HepG2 (cell line): Measurements from ENCODE around the gene MSI2. TPM values are rescaled to one million over a fixed set of nuclear protein-coding genes. Genes with fewer than 3 reads are reported as not detected.

Source experiments
- ATAC-seq: fragments of 200-7000 bp; cut with Tn5 transposase; 3 replicates; pipeline ENCODE4 v1.9.1; 2020; ENCODE audit warnings: mild to moderate bottlenecking, moderate library complexity
- BruUV-seq: library from RNA; stranded (reverse); fragments of 400-500 nt; replicated peaks from 2 replicates; lab custom pipeline; 2021; lab: Mats Ljungman, UMichigan
- CTCF ChIA-PET: fragments of 300-600 bp; formaldehyde crosslinking; extraction: SDS; loops from one replicate; lab custom pipeline; 2021; ENCODE audit warnings: low total read pairs, inconsistent platforms, low intra/inter-chr PET ratio; lab: Yijun Ruan, JAX
- POLR2A ChIA-PET: fragments of 350-600 bp; sonication (Branson Sonifier 250); formaldehyde crosslinking; loops from one replicate; lab custom pipeline; 2020; ENCODE audit warnings: antibody characterized with exemption, inconsistent platforms; lab: Yijun Ruan, JAX
- DNase-seq: peaks from one replicate; pipeline ENCODE4 v3.0.0-alpha.2; 2015; ENCODE audit warnings: low spot score
- FAIRE-seq: peaks from 3 replicates; lab custom pipeline; 2011; peaks lifted over from hg19 to GRCh38; lab: Jason Lieb, UNC
- H2AFZ ChIP-seq: one replicate; pipeline ENCODE4 v1.6.1; 2011; ENCODE audit warnings: low read length, inconsistent platforms
- H3K27ac ChIP-seq: fragments of 300-600 bp; 3 replicates; pipeline ENCODE4 v1.8.0; 2011; ENCODE audit warnings: mixed run types, mild to moderate bottlenecking, mixed read lengths, low read length, inconsistent platforms; ENCODE audit not compliant: insufficient read depth; ENCODE audit errors: extremely low read length
- H3K27me3 ChIP-seq, 2 experiments: fragments of 200-600 bp in 1 of 2; 2 replicates in 1 of 2; 3 replicates in 1 of 2; pipeline versions ENCODE4 v1.6.0 to v1.8.0; 2011; ENCODE audit warnings: low read length in 2 of 2, mild to moderate bottlenecking in 2 of 2, moderate library complexity in 2 of 2, inconsistent platforms in 1 of 2; ENCODE audit not compliant: insufficient read depth in 2 of 2, control insufficient read depth in 1 of 2
- H3K36me3 ChIP-seq, 2 experiments: fragments of 200-600 bp in 1 of 2; replicated peaks in 1 of 2; 2 replicates in 1 of 2; 3 replicates in 1 of 2; pipeline versions ENCODE4 v1.5.1 to v1.8.0; 2011; ENCODE audit warnings: low read length in 2 of 2, inconsistent platforms in 1 of 2; ENCODE audit not compliant: insufficient read depth in 2 of 2, control insufficient read depth in 1 of 2
- H3K4me1 ChIP-seq: 2 replicates; pipeline ENCODE4 v1.5.1; 2012; ENCODE audit warnings: low read length, inconsistent platforms; ENCODE audit not compliant: insufficient read depth
- H3K4me2 ChIP-seq: 2 replicates; pipeline ENCODE4 v1.6.0; 2011; ENCODE audit warnings: low read depth, low read length, inconsistent platforms
- H3K4me3 ChIP-seq, 3 experiments: fragments of 200-600 bp in 1 of 3; sonication (generic), shearing (Covaris generic) in 1 of 3; replicated peaks in 1 of 3; 2 replicates each; pipeline ENCODE4 v1.5.1; 2011 to 2016; ENCODE audit warnings: low read length in 3 of 3, inconsistent platforms in 2 of 3, low read depth in 2 of 3, mild to moderate bottlenecking in 2 of 3, control low read depth in 1 of 3, mixed read lengths in 1 of 3; ENCODE audit not compliant: insufficient read depth in 1 of 3
- H3K79me2 ChIP-seq: one replicate; pipeline ENCODE4 v1.6.1; 2011; ENCODE audit warnings: low read length, inconsistent platforms; ENCODE audit not compliant: insufficient read depth
- H3K9ac ChIP-seq: 2 replicates; pipeline ENCODE4 v1.6.0; 2011; ENCODE audit warnings: mild to moderate bottlenecking, low read depth, low read length, inconsistent platforms; ENCODE audit not compliant: insufficient read depth
- H3K9me3 ChIP-seq: 2 replicates; pipeline ENCODE4 v1.5.1; 2012; ENCODE audit warnings: mild to moderate bottlenecking, low read length
- H4K20me1 ChIP-seq: 2 replicates; pipeline ENCODE4 v1.6.0; 2011; ENCODE audit warnings: inconsistent platforms, mild to moderate bottlenecking, low read length, moderate library complexity; ENCODE audit not compliant: insufficient read depth
- CBX1 ChIP-seq: IDR thresholded peaks from one replicate; pipeline ENCODE4 v1.6.1; 2016; ENCODE audit warnings: antibody characterized with exemption, low read depth
- PRDM4 ChIP-seq: sonication (generic); formaldehyde crosslinking; IDR thresholded peaks from 2 replicates; pipeline ENCODE4 v1.9.0; 2021; ENCODE audit warnings: missing genetic modification reagents, borderline replicate concordance
- SNAPC4 ChIP-seq: sonication (generic); formaldehyde crosslinking; IDR thresholded peaks from 2 replicates; pipeline ENCODE4 v1.4.0; 2020; ENCODE audit warnings: mild to moderate bottlenecking, missing genetic modification reagents
- SRSF4 ChIP-seq: fragments of 200-400 bp; formaldehyde crosslinking; IDR thresholded peaks from one replicate; pipeline ENCODE4 v1.6.1; 2018; ENCODE audit warnings: mild to moderate bottlenecking, low read depth, low read length, moderate library complexity; ENCODE audit not compliant: poor library complexity, severe bottlenecking
- ZKSCAN1 ChIP-seq: fragments of 150-350 bp; IDR thresholded peaks from 2 replicates; pipeline ENCODE4 v1.6.1; 2014; ENCODE audit warnings: low read length
- ZNF124 ChIP-seq: sonication (generic); formaldehyde crosslinking; IDR thresholded peaks from 2 replicates; pipeline ENCODE4 v1.4.0; 2020; ENCODE audit warnings: missing genetic modification reagents
- ZNF30 ChIP-seq: sonication (generic); formaldehyde crosslinking; IDR thresholded peaks from 2 replicates; pipeline ENCODE4 v1.5.0; 2020; ENCODE audit warnings: mild to moderate bottlenecking, missing genetic modification reagents
- ZNF672 ChIP-seq: sonication (generic); formaldehyde crosslinking; IDR thresholded peaks from 2 replicates; pipeline ENCODE4 v1.8.1; 2022; ENCODE audit warnings: missing genetic modification reagents
- ZSCAN12 ChIP-seq: sonication (generic); formaldehyde crosslinking; IDR thresholded peaks from 2 replicates; pipeline ENCODE4 v1.9.0; 2021; ENCODE audit warnings: mild to moderate bottlenecking, missing genetic modification reagents
- WGBS: methylation state at CpG from one replicate; pipeline ENCODE4 v1.1.6; 2017; ENCODE audit warnings: low lambda C conversion rate; 5-methylcytosine and 5-hydroxymethylcytosine counted together
- in situ Hi-C: cut with HindIII; loops from 2 replicates; pipeline ENCODE4 v1.10.0; 2017; ENCODE audit warnings: low pct_unique_long_range_greater_than_20kb; ENCODE audit not compliant: extremely low pct_ligation_motif_present
- intact Hi-C: fragments of 100-400 bp; cut with micrococcal nuclease; formaldehyde crosslinking; loops from one replicate; pipeline ENCODE4 v1.10.0; 2022; ENCODE audit not compliant: unreplicated experiment
- polyA plus RNA-seq, 8 experiments: library from polyadenylated mRNA; depleted of rRNA in 3 of 8; stranded (reverse) in 7 of 8; unstranded in 1 of 8; fragments of >200 nt; fragmentation: Illumina TruSeq in 4 of 8; extraction: Trizol in 4 of 8; gene quantifications; 2 replicates each; pipeline versions ENCODE4 v1.2.1 to v1.2.3, GENCODE V29; 2011 to 2016; ENCODE audit warnings: low read depth in 4 of 8, missing spikeins in 1 of 8, mixed read lengths in 1 of 8; ENCODE audit not compliant: insufficient read depth in 1 of 8
- total RNA-seq, 5 experiments: library from RNA; depleted of rRNA; stranded (reverse); fragments of >200 nt; fragmentation: Illumina TruSeq; extraction: Trizol; gene quantifications; 2 replicates each; pipeline ENCODE4 v1.2.3, GENCODE V29; 2016; ENCODE audit warnings: low read depth in 1 of 5
- TF ChIP-seq, protein P1 (sequence below): sonication (generic); formaldehyde crosslinking; conservative IDR thresholded peaks from 2 replicates; pipeline ENCODE4 v1.4.0; 2020; ENCODE audit warnings: missing genetic modification reagents
- TF ChIP-seq, protein P2 (sequence below): sonication (generic); formaldehyde crosslinking; IDR thresholded peaks from 2 replicates; pipeline ENCODE4 v1.8.1; 2022; ENCODE audit warnings: low read depth, mild to moderate bottlenecking, missing genetic modification reagents

MSI2 gene
- total and polyA plus RNA-seq, 2 of the 13 experiments (the other 11 are each of a cell fraction or from before 2014, with no cell fraction given), result 77.5 to 78.4 TPM

DNA sequence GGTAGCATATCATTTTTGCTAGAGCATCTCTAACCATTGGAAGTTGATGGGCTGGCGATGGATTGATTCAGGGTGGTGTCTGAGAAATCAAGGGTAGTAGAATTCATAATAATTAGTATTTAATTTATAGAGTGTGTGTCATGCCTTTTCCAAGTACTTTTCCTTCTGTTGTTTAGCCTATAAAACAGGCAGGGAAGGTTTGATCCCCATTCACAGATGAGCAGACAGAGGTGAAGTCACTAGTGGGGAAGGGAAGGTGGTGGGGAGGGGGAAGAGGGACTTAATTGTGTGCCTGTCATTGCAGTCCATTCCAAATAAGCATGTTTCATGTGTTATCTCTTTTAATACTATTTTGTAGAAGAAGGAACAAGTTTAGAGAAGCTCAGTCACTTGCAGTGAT lies 131.3 kb downstream of the MSI2 start (continued):
- TF ChIP-seq, protein P1, sequence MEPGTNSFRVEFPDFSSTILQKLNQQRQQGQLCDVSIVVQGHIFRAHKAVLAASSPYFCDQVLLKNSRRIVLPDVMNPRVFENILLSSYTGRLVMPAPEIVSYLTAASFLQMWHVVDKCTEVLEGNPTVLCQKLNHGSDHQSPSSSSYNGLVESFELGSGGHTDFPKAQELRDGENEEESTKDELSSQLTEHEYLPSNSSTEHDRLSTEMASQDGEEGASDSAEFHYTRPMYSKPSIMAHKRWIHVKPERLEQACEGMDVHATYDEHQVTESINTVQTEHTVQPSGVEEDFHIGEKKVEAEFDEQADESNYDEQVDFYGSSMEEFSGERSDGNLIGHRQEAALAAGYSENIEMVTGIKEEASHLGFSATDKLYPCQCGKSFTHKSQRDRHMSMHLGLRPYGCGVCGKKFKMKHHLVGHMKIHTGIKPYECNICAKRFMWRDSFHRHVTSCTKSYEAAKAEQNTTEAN (CRISPR knock-in tag), result no peak
- TF ChIP-seq ZSCAN12 (CRISPR knock-in tag), result no peak
- no peak for TF ChIP-seq ZNF124

GRCh38 chr17:57388131-57388725 lies 131.9 kb downstream of the MSI2 start:
- no peaks in the 10 kb centered on the region for H3K4me1 ChIP-seq
- peaks cover 16% of the 10 kb centered on the region for H3K79me2 ChIP-seq
- TF ChIP-seq CBX1 (no peak), ZKSCAN1 (no peak), SNAPC4 (CRISPR knock-in tag) (no peak), SRSF4 (no peak), PRDM4 (CRISPR knock-in tag) (no peak), ZNF672 (CRISPR knock-in tag) (no peak), ZNF30 (no peak)
- TF ChIP-seq, protein P2, sequence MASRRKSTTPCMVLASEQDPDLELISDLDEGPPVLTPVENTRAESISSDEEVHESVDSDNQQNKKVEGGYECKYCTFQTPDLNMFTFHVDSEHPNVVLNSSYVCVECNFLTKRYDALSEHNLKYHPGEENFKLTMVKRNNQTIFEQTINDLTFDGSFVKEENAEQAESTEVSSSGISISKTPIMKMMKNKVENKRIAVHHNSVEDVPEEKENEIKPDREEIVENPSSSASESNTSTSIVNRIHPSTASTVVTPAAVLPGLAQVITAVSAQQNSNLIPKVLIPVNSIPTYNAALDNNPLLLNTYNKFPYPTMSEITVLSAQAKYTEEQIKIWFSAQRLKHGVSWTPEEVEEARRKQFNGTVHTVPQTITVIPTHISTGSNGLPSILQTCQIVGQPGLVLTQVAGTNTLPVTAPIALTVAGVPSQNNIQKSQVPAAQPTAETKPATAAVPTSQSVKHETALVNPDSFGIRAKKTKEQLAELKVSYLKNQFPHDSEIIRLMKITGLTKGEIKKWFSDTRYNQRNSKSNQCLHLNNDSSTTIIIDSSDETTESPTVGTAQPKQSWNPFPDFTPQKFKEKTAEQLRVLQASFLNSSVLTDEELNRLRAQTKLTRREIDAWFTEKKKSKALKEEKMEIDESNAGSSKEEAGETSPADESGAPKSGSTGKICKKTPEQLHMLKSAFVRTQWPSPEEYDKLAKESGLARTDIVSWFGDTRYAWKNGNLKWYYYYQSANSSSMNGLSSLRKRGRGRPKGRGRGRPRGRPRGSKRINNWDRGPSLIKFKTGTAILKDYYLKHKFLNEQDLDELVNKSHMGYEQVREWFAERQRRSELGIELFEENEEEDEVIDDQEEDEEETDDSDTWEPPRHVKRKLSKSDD (CRISPR knock-in tag), result no peak
- intact Hi-C loops (no loop called here), in situ Hi-C loops (no loop called here)
- H2AFZ ChIP-seq, result no peak overlapping the region
- DNase-seq (no peak), ATAC-seq (no peak), FAIRE-seq (no peak)
- no peak overlapping the region for H3K4me2 ChIP-seq
- H3K9me3 ChIP-seq, result peaks cover 8% of the 10 kb centered on the region
- no TSS peak for BruUV-seq
- peaks cover 5 to 14% of the 10 kb centered on the region in 2 experiments; a peak in 3 of 5 replicates for H3K36me3 ChIP-seq
- H3K9ac ChIP-seq, result no peak overlapping the region
- no peaks in the 10 kb centered on the region for H4K20me1 ChIP-seq
- no peak overlapping the region for H3K27ac ChIP-seq
- no peaks in the 10 kb centered on the region for H3K27me3 ChIP-seq
- POLR2A ChIA-PET, result no interaction called here
- over 99% methylated on average over 5 of the region's 5 CpGs for WGBS
- no peak overlapping the region for H3K4me3 ChIP-seq
- CTCF ChIA-PET, result no interaction called here
